ENCODE data around the gene FAM217A. TPM values are rescaled to one million over a fixed set of nuclear protein-coding genes. Genes with fewer than 3 reads are reported as not detected.

Gene FAM217A
- total RNA-seq (not detected), total RNA-seq (0 to 0.11 (median 0) reads per million in 172 experiments)
- 1.2 TPM for polyA plus RNA-seq (2013, experiment 1 of 2)
- polyA plus RNA-seq (2013, experiment 2 of 2): 0.84 TPM

DNA sequence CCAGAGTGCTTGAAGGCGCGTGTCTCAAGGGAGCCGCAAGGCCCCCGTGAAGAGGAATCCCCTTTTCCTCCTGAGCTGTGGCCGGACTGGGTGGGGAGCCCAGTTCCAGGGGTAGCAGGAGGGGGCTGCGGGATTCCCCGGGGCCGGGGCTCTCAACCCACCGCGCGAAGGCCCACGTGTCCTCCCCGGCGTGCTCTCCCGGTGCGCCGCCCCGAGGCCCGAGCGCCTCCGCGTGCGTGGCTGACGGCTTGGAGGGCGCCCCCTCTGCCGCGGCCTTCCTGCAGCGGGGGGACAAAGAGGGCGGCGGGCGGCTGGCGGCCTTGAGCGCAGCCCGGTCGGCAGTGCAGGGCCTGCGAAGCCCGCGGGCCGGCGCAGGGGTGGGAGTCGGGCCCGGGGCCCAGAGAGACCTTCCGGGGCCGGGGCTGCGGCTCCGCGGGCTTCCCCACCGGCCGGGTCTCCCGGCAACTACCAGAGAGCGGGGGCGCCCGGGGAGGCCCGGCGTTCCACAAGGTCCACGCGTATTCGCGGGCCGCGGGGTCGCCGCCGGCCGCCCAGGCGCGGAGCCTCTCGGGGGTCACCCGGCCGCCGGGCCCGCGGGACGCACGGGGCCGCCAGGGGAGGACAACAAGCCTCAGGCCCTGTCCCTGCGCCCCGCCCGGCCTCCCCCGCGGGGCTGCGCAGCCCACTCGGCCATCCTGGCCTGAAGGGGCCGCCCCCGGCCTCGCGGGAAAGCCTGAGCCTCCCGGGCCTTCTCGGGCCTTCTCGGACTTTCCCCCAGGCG lies at the start of gene FAM217A:
Gene FAM217A, minus strand, starts transcription at position 447 of the 781 bp plus-strand sequence. CDS start 1,723 bp downstream, outside the sequence.
- CTCF ChIA-PET: no interaction called here
- TF ChIP-seq, protein P1, sequence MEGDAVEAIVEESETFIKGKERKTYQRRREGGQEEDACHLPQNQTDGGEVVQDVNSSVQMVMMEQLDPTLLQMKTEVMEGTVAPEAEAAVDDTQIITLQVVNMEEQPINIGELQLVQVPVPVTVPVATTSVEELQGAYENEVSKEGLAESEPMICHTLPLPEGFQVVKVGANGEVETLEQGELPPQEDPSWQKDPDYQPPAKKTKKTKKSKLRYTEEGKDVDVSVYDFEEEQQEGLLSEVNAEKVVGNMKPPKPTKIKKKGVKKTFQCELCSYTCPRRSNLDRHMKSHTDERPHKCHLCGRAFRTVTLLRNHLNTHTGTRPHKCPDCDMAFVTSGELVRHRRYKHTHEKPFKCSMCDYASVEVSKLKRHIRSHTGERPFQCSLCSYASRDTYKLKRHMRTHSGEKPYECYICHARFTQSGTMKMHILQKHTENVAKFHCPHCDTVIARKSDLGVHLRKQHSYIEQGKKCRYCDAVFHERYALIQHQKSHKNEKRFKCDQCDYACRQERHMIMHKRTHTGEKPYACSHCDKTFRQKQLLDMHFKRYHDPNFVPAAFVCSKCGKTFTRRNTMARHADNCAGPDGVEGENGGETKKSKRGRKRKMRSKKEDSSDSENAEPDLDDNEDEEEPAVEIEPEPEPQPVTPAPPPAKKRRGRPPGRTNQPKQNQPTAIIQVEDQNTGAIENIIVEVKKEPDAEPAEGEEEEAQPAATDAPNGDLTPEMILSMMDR (IDR thresholded peaks at IDR 0.05): no peak
- Histone ChIP-seq H3K9me3 (ENCODE audit: control insufficient read depth in 1 of 2, insufficient read depth in 1 of 2, low read length in 2 of 2) (peaks cover 0 to 3% of the 10 kb centered on the region in 2 experiments), H3K4me1 (ENCODE audit: insufficient read depth, low read length) (no peaks in the 10 kb centered on the region), H3K27me3 (ENCODE audit: control insufficient read depth in 1 of 2, insufficient read depth in 2 of 2, low read length in 2 of 2) (peaks cover 0 to 4% of the 10 kb centered on the region in 2 experiments), H3K36me3 (ENCODE audit: insufficient read depth, low read length) (no peaks in the 10 kb centered on the region), H3K4me3 (ENCODE audit: low read length) (no peak within 1 kb of the TSS), H3K27ac (ENCODE audit: low read depth in 1 of 2, low read length in 2 of 2) (no peak within 1 kb of the TSS)
- Mint-ChIP-seq H3K27ac (no peak within 1 kb of the TSS), H3K27me3 (peaks cover 27% of the 10 kb centered on the region), H3K36me3 (ENCODE audit: low read depth) (no peaks in the 10 kb centered on the region), H3K4me3 (no peak within 1 kb of the TSS), H3K9me3 (no peaks in the 10 kb centered on the region), H3K4me1 (ENCODE audit: low read depth) (no peaks in the 10 kb centered on the region)
- DNase-seq (no peak), ATAC-seq (ENCODE audit: poor library complexity) (no peak)
- POLR2A ChIA-PET: no interaction called here
- intact Hi-C loops (cut with DNase I, micrococcal nuclease): no loop called here

DNA sequence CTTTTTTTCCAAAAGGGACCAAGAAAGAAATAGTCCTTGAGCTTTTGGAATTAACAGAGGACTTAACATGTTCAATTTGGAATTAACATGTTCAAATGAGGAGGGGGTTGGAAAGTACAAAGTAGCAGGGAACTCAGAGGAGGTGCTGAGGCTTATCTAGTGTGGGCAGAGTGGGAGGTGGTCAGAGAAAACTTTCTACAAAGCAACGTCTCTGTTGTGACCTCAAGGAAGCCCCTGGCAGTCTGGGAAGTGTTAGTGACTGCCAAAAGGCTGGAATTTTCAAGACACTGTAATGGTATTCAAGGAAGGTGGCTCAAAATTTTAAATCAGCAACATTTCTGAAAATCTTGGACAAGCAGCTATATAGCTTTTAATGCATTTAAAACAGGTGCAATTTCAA lies 49.1 kb upstream of the FAM217A start:
- no peak overlapping the region for H3K4me3 Mint-ChIP-seq
- H3K36me3 ChIP-seq (ENCODE audit: insufficient read depth, low read length): peaks cover 83% of the 10 kb centered on the region
- no peaks in the 10 kb centered on the region for H3K27me3 Mint-ChIP-seq
- no peaks in the 10 kb centered on the region for H3K4me1 ChIP-seq (ENCODE audit: insufficient read depth, low read length)
- peaks cover 5% of the 10 kb centered on the region for H3K4me1 Mint-ChIP-seq (ENCODE audit: low read depth)
- intact Hi-C loops (cut with DNase I, micrococcal nuclease): no loop called here
- H3K27ac Mint-ChIP-seq: no peak overlapping the region
- H3K36me3 Mint-ChIP-seq (ENCODE audit: low read depth): peaks cover 92% of the 10 kb centered on the region
- peaks cover 0 to 3% of the 10 kb centered on the region in 2 experiments for H3K9me3 ChIP-seq (ENCODE audit: control insufficient read depth in 1 of 2, insufficient read depth in 1 of 2, low read length in 2 of 2)
- H3K4me3 ChIP-seq (ENCODE audit: low read length): no peak overlapping the region
- H3K27me3 ChIP-seq (ENCODE audit: control insufficient read depth in 1 of 2, insufficient read depth in 2 of 2, low read length in 2 of 2): no peaks in the 10 kb centered on the region
- TF ChIP-seq, protein P1 (IDR thresholded peaks at IDR 0.05): no peak
- ATAC-seq (ENCODE audit: poor library complexity) (no peak), DNase-seq (no peak)
- ChIA-PET CTCF (interaction anchor here (1.6 kb wide), 1 partner anchor 27 kb away, joined by 4 read pairs; no protein-coding TSS in a partner anchor), POLR2A (no interaction called here)
- no peak overlapping the region for H3K27ac ChIP-seq (ENCODE audit: low read depth in 1 of 2, low read length in 2 of 2)
- peaks cover 3% of the 10 kb centered on the region for H3K9me3 Mint-ChIP-seq

GRCh38 chr6:4125933-4126864 lies 47.3 kb upstream of the FAM217A start:
- Histone ChIP-seq H3K4me3 (ENCODE audit: low read length) (no peak overlapping the region), H3K4me1 (ENCODE audit: insufficient read depth, low read length) (no peaks in the 10 kb centered on the region), H3K27ac (ENCODE audit: low read depth in 1 of 2, low read length in 2 of 2) (no peak overlapping the region), H3K36me3 (ENCODE audit: insufficient read depth, low read length) (peaks cover 81% of the 10 kb centered on the region), H3K27me3 (ENCODE audit: control insufficient read depth in 1 of 2, insufficient read depth in 2 of 2, low read length in 2 of 2) (no peaks in the 10 kb centered on the region), H3K9me3 (ENCODE audit: control insufficient read depth in 1 of 2, insufficient read depth in 1 of 2, low read length in 2 of 2) (no peaks in the 10 kb centered on the region)
- DNase-seq (no peak), ATAC-seq (ENCODE audit: poor library complexity) (no peak)
- H3K9me3 Mint-ChIP-seq: no peaks in the 10 kb centered on the region
- no peak overlapping the region for H3K4me3 Mint-ChIP-seq
- intact Hi-C loops (cut with DNase I, micrococcal nuclease): no loop called here
- CTCF ChIA-PET: interaction anchor here (1.2 kb wide), 1 partner anchor 29 kb away, joined by 3 read pairs; no protein-coding TSS in a partner anchor
- POLR2A ChIA-PET: no interaction called here
- H3K27ac Mint-ChIP-seq: no peak overlapping the region
- H3K4me1 Mint-ChIP-seq (ENCODE audit: low read depth): no peaks in the 10 kb centered on the region
- H3K27me3 Mint-ChIP-seq: no peaks in the 10 kb centered on the region
- peaks cover 90% of the 10 kb centered on the region for H3K36me3 Mint-ChIP-seq (ENCODE audit: low read depth)
- TF ChIP-seq, protein P1 (IDR thresholded peaks at IDR 0.05): no peak
